Right lobe of liver (tissue), 4 donors: ENCODE results near the gene PLPPR3.

Experiments
- CTCF ChIP-seq, 4 donors: fragments of 200-600 bp in 3 of 4; fragments of 450-650 bp in 1 of 4; IDR thresholded peaks; one replicate each; pipeline versions ENCODE4 v1.5.1 to v1.8.0; 2016 to 2022; ENCODE audit warnings: antibody characterized with exemption in 4 of 4, mild to moderate bottlenecking in 2 of 4
- POLR2A ChIP-seq: fragments of 450-650 bp; IDR thresholded peaks from one replicate; pipeline ENCODE4 v1.6.1; 2017; ENCODE audit warnings: antibody characterized with exemption, mild to moderate bottlenecking
- donor health status: DM: no; HTN: no; CAD: no.
- donor health status: DM: no; HTN: no; CAD: no.
- donor health status: DM: no; HTN: yes; CAD: no.

- TF ChIP-seq CTCF (IDR thresholded peaks at IDR 0.05) (no peak), POLR2A (no peak)
These were observed 30.0 kb downstream of the PLPPR3 start for GRCh38 chr19:791567-792305.
